HepG2 (cell line): Measurements from ENCODE around the gene RELB. TPM values are rescaled to one million over a fixed set of nuclear protein-coding genes. Genes with fewer than 3 reads are reported as not detected.

ENCODE experiments used
- ARHGAP35 ChIP-seq: sonication (generic); formaldehyde crosslinking; IDR thresholded peaks from 2 replicates; pipeline ENCODE4 v1.9.0; 2022; ENCODE audit warnings: mild to moderate bottlenecking, inconsistent platforms, moderate library complexity, missing genetic modification reagents, borderline replicate concordance
- ARNT2 ChIP-seq: sonication (generic); formaldehyde crosslinking; IDR thresholded peaks from 2 replicates; pipeline ENCODE4 v1.8.0; 2022; ENCODE audit warnings: mild to moderate bottlenecking, low read depth, missing genetic modification reagents, moderate library complexity
- BRCA1 ChIP-seq: sonication (generic); formaldehyde crosslinking; IDR thresholded peaks from 2 replicates; pipeline ENCODE4 v1.4.0; 2020; ENCODE audit warnings: missing genetic modification reagents
- CHD2 ChIP-seq: IDR thresholded peaks from 2 replicates; pipeline ENCODE4 v1.6.1; 2011; ENCODE audit warnings: low read depth, low read length, improper control_type of control experiment
- NFRKB ChIP-seq: fragments of 450-650 bp; IDR thresholded peaks from 2 replicates; pipeline ENCODE4 v1.6.1; 2017
- NR2F1 ChIP-seq, 2 experiments: fragments of 450-650 bp in 1 of 2; formaldehyde crosslinking in 1 of 2; IDR thresholded peaks; 2 replicates each; pipeline versions ENCODE4 v1.5.0 to v1.6.1; 2016 to 2020; ENCODE audit warnings: mild to moderate bottlenecking in 1 of 2, missing compliant biosample characterization in 1 of 2, missing genetic modification reagents in 1 of 2, moderate library complexity in 1 of 2
- PCBP1 ChIP-seq: fragments of 200-400 bp; formaldehyde crosslinking; IDR thresholded peaks from 2 replicates; pipeline ENCODE4 v1.6.1; 2017; ENCODE audit warnings: mild to moderate bottlenecking, low read depth, low read length, borderline replicate concordance
- REL ChIP-seq: sonication (generic); formaldehyde crosslinking; conservative IDR thresholded peaks from 2 replicates; pipeline ENCODE4 v1.8.0; 2022; ENCODE audit warnings: mild to moderate bottlenecking, missing genetic modification reagents, moderate library complexity
- RORA ChIP-seq: sonication (generic); formaldehyde crosslinking; IDR thresholded peaks from 2 replicates; pipeline ENCODE4 v1.5.0; 2020; ENCODE audit warnings: mild to moderate bottlenecking, missing genetic modification reagents, moderate library complexity
- SMC3 ChIP-seq: IDR thresholded peaks from 2 replicates; pipeline ENCODE4 v1.6.1; 2011; ENCODE audit warnings: low read length, improper control_type of control experiment
- SRSF9 ChIP-seq: fragments of 200-400 bp; formaldehyde crosslinking; IDR thresholded peaks from 2 replicates; pipeline ENCODE4 v1.6.1; 2018; ENCODE audit warnings: borderline replicate concordance, mild to moderate bottlenecking, low read depth, low read length; ENCODE audit not compliant: insufficient read depth, poor library complexity, severe bottlenecking
- TARDBP ChIP-seq: sonication (generic); formaldehyde crosslinking; IDR thresholded peaks from 2 replicates; pipeline ENCODE4 v1.8.0; 2022; ENCODE audit warnings: mild to moderate bottlenecking, missing genetic modification reagents
- ZNF234 ChIP-seq: sonication (generic); formaldehyde crosslinking; conservative IDR thresholded peaks from 2 replicates; pipeline ENCODE4 v1.5.1; 2020; ENCODE audit warnings: mild to moderate bottlenecking, missing genetic modification reagents
- ZNF335 ChIP-seq: sonication (generic); formaldehyde crosslinking; IDR thresholded peaks from 2 replicates; pipeline ENCODE4 v1.4.0; 2020; ENCODE audit warnings: missing genetic modification reagents
- ZNF550 ChIP-seq: sonication (generic); formaldehyde crosslinking; IDR thresholded peaks from 2 replicates; pipeline ENCODE4 v1.4.0; 2020; ENCODE audit warnings: mild to moderate bottlenecking, missing genetic modification reagents, borderline replicate concordance
- ZNF605 ChIP-seq: sonication (generic); formaldehyde crosslinking; IDR thresholded peaks from 2 replicates; pipeline ENCODE4 v1.8.0; 2022; ENCODE audit warnings: mild to moderate bottlenecking, missing genetic modification reagents
- polyA plus RNA-seq, 8 experiments: library from polyadenylated mRNA; depleted of rRNA in 3 of 8; stranded (reverse) in 7 of 8; unstranded in 1 of 8; fragments of >200 nt; fragmentation: Illumina TruSeq in 4 of 8; extraction: Trizol in 4 of 8; gene quantifications; 2 replicates each; pipeline versions ENCODE4 v1.2.1 to v1.2.3, GENCODE V29; 2011 to 2016; ENCODE audit warnings: low read depth in 4 of 8, missing spikeins in 1 of 8, mixed read lengths in 1 of 8; ENCODE audit not compliant: insufficient read depth in 1 of 8
- total RNA-seq, 5 experiments: library from RNA; depleted of rRNA; stranded (reverse); fragments of >200 nt; fragmentation: Illumina TruSeq; extraction: Trizol; gene quantifications; 2 replicates each; pipeline ENCODE4 v1.2.3, GENCODE V29; 2016; ENCODE audit warnings: low read depth in 1 of 5
- TF ChIP-seq, protein P1 (sequence below): sonication (generic); formaldehyde crosslinking; IDR thresholded peaks from 2 replicates; pipeline ENCODE4 v1.8.1; 2023; ENCODE audit warnings: mild to moderate bottlenecking, moderate library complexity, missing genetic modification reagents
- TF ChIP-seq, protein P2 (sequence below), 2 experiments: fragments of 450-650 bp in 1 of 2; sonication (generic) in 1 of 2; formaldehyde crosslinking; IDR thresholded peaks; 2 replicates each; pipeline versions ENCODE4 v1.5.0 to v1.8.0; 2020 to 2022; ENCODE audit warnings: mild to moderate bottlenecking in 1 of 2, missing genetic modification reagents in 1 of 2
- TF ChIP-seq, protein P3 (sequence below): sonication (generic); formaldehyde crosslinking; conservative IDR thresholded peaks from 2 replicates; pipeline ENCODE4 v1.8.1; 2023; ENCODE audit warnings: missing genetic modification reagents
- TF ChIP-seq, protein P4 (sequence below): sonication (generic); formaldehyde crosslinking; IDR thresholded peaks from 2 replicates; pipeline ENCODE4 v1.5.1; 2020; ENCODE audit warnings: mild to moderate bottlenecking, missing genetic modification reagents, moderate library complexity

The RELB gene
- total and polyA plus RNA-seq, 2 of the 13 experiments (the other 11 are each of a cell fraction or from before 2014, with no cell fraction given), result 1.9 to 3.5 TPM

DNA sequence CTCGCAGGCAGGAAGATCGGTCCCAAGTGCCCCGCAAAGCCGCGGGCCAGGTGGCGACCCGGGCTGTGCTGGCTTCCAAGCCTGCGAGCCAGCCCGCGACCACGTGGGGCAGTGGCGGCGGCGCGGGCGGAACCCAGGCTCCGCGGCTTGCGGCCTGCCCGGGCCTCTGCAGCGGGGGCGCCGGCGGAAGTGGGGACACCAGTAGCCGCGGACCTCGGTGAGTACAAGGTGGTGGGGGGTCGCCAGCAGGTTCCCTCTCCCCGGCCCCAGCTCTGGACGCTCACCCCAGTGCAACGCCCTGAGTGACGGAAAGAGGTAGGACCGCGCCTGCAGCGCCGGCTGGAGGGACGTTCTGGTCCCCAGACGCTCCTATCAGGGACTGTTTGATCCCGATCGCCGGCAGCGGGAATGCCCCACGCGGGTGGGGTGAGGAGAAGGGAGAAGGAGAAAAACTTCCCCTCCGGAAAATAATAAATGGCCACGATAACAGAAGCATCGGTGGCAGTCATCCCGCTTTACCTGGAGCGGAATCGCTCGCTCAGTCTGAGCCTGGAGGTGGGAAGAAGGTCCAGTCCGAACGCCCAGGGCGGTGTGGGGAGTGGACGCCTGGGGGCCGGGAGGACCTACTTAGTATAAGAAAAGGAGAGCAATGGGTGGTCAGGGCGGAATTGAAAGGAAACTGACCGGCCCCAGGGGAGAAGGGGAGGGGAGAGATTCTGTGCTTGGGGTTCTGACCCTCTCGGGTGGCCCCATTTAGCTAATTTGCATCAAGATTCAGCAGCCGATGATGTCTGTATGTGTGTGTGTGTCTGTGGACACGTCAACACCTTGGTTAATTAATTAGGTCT is 78.0 kb downstream of the RELB start, which contains the start of gene GEMIN7 (continued):
- peak; percentile 48; the same call in 1 of the 2 replicates for TF ChIP-seq REL
- no peak for TF ChIP-seq RORA (CRISPR knock-in tag)
- peak; percentile 93 for TF ChIP-seq TARDBP (CRISPR knock-in tag)
- peak; percentile 67; the same call in 1 of the 2 replicates for TF ChIP-seq ARHGAP35 (CRISPR knock-in tag)
- peak; percentile 54; the same call in 1 of the 2 replicates for TF ChIP-seq ZNF605 (CRISPR knock-in tag)
- TF ChIP-seq SRSF9, result no peak
- no peak for TF ChIP-seq ZNF550
- TF ChIP-seq, protein P1, sequence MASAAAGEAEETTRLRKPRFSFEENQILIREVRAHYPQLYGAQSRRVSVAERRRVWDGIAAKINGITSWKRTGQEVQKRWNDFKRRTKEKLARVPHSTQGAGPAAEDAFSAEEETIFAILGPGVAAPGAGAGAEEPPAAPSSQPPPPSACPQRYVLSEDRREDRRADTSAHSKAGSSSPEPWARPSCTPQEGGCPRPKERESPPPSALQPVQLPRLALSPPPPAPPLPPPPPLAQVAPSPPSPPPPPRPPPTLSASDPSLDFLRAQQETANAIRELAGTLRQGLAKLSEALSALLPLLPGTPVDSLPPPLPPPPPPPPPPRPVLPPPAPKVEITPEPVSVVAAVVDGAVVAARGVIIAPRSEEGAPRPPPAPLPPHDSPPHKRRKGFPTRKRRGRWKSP (CRISPR knock-in tag), result peak; percentile 64; the same call in 1 of the 2 replicates
- peak; percentile 94 for TF ChIP-seq ARNT2 (CRISPR knock-in tag)
- no peak for TF ChIP-seq CHD2
- TF ChIP-seq ZNF234 (CRISPR knock-in tag), result 0 out of 2 replicates have a peak, but pooled peaks have one; percentile 59
- no peak for TF ChIP-seq PCBP1
- TF ChIP-seq ZNF335 (CRISPR knock-in tag), result peak; percentile 53; the same call in 1 of the 2 replicates
- TF ChIP-seq, protein P2, sequence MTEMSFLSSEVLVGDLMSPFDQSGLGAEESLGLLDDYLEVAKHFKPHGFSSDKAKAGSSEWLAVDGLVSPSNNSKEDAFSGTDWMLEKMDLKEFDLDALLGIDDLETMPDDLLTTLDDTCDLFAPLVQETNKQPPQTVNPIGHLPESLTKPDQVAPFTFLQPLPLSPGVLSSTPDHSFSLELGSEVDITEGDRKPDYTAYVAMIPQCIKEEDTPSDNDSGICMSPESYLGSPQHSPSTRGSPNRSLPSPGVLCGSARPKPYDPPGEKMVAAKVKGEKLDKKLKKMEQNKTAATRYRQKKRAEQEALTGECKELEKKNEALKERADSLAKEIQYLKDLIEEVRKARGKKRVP (CRISPR knock-in tag; IDR thresholded peaks at IDR 0.05), result peak in 1 of 2 experiments; percentile 75; a peak in 1 of 4 replicates
- TF ChIP-seq SMC3, result no peak
- TF ChIP-seq, protein P3, sequence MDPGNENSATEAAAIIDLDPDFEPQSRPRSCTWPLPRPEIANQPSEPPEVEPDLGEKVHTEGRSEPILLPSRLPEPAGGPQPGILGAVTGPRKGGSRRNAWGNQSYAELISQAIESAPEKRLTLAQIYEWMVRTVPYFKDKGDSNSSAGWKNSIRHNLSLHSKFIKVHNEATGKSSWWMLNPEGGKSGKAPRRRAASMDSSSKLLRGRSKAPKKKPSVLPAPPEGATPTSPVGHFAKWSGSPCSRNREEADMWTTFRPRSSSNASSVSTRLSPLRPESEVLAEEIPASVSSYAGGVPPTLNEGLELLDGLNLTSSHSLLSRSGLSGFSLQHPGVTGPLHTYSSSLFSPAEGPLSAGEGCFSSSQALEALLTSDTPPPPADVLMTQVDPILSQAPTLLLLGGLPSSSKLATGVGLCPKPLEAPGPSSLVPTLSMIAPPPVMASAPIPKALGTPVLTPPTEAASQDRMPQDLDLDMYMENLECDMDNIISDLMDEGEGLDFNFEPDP, result no peak
- TF ChIP-seq NFRKB, result no peak
- no peak for TF ChIP-seq NR2F1 (CRISPR knock-in tag; IDR thresholded peaks at IDR 0.05)
- TF ChIP-seq BRCA1 (CRISPR knock-in tag), result peak; percentile 78; the same call in 1 of the 2 replicates
- TF ChIP-seq, protein P4, sequence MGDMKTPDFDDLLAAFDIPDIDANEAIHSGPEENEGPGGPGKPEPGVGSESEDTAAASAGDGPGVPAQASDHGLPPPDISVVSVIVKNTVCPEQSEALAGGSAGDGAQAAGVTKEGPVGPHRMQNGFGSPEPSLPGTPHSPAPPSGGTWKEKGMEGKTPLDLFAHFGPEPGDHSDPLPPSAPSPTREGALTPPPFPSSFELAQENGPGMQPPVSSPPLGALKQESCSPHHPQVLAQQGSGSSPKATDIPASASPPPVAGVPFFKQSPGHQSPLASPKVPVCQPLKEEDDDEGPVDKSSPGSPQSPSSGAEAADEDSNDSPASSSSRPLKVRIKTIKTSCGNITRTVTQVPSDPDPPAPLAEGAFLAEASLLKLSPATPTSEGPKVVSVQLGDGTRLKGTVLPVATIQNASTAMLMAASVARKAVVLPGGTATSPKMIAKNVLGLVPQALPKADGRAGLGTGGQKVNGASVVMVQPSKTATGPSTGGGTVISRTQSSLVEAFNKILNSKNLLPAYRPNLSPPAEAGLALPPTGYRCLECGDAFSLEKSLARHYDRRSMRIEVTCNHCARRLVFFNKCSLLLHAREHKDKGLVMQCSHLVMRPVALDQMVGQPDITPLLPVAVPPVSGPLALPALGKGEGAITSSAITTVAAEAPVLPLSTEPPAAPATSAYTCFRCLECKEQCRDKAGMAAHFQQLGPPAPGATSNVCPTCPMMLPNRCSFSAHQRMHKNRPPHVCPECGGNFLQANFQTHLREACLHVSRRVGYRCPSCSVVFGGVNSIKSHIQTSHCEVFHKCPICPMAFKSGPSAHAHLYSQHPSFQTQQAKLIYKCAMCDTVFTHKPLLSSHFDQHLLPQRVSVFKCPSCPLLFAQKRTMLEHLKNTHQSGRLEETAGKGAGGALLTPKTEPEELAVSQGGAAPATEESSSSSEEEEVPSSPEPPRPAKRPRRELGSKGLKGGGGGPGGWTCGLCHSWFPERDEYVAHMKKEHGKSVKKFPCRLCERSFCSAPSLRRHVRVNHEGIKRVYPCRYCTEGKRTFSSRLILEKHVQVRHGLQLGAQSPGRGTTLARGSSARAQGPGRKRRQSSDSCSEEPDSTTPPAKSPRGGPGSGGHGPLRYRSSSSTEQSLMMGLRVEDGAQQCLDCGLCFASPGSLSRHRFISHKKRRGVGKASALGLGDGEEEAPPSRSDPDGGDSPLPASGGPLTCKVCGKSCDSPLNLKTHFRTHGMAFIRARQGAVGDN (CRISPR knock-in tag), result peak; percentile 98
